ENCODE data around the gene CCN5. TPM values are rescaled to one million over a fixed set of nuclear protein-coding genes. Genes with fewer than 3 reads are reported as not detected.

CCN5 gene
- total and polyA plus RNA-seq, 2 of the 13 experiments (the other 11 are each of a cell fraction or from before 2014, with no cell fraction given) = 0.12 TPM; not detected in 1

DNA sequence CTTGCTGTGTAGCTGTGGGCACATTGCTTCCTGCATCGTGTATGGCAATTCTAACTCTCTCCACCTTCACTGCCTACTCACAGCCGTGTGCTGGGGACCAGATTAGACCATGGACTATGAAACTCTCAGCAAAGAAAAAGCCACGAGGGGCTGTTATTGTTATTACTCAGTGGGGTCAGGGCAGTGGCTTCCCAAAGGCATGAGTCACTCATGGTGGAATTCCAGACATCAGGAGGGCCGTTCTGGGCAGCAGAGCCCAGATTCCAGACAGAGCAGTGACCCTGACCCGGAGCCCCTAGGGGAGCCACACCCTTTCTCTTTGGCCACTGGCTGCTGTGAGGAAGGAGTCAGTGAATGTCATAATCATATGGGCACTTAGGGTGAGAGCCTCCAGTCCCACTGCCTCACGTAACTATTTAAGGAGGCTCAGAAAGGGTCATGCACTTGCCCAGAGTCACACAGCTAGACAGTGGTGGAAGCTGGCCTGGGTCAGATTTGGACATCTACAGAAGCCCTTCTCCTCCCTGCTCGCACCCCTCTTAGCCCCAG, 22.2 kb upstream of the CCN5 start (continued):
- peak; percentile 73; the same call in 1 of the 2 replicates for TF ChIP-seq YEATS2 (CRISPR knock-in tag; IDR thresholded peaks at IDR 0.05; ENCODE audit: borderline replicate concordance)
- 0 out of 2 replicates have a peak, but pooled peaks have one; percentile 44 for TF ChIP-seq CREB1 (IDR thresholded peaks at IDR 0.05)
- peak; percentile 60 for TF ChIP-seq CREB1 (CRISPR knock-in tag; IDR thresholded peaks at IDR 0.05)
- TF ChIP-seq MEF2D (CRISPR knock-in tag; IDR thresholded peaks at IDR 0.05) = peak; percentile 66; the same call in 1 of the 2 replicates
- no peak for TF ChIP-seq KLF9 (CRISPR knock-in tag; IDR thresholded peaks at IDR 0.05; ENCODE audit: low read depth)
- TF ChIP-seq NR3C1 (CRISPR knock-in tag; IDR thresholded peaks at IDR 0.05) = no peak
- TF ChIP-seq NFIC (IDR thresholded peaks at IDR 0.05; ENCODE audit: low read length) = no peak
- no peak for TF ChIP-seq RNF2 (conservative IDR thresholded peaks at IDR 0.05; ENCODE audit: low read depth)
- TF ChIP-seq ZNF713 (CRISPR knock-in tag; IDR thresholded peaks at IDR 0.05) = no peak
- TF ChIP-seq, protein P1, sequence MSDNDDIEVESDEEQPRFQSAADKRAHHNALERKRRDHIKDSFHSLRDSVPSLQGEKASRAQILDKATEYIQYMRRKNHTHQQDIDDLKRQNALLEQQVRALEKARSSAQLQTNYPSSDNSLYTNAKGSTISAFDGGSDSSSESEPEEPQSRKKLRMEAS (IDR thresholded peaks at IDR 0.05) = peak; percentile 62; the same call in 1 of the 2 replicates
- no peak for TF ChIP-seq ZMYM4 (CRISPR knock-in tag; IDR thresholded peaks at IDR 0.05)
- no peak for TF ChIP-seq ZNF136 (CRISPR knock-in tag; IDR thresholded peaks at IDR 0.05; ENCODE audit: low read depth)
- TF ChIP-seq HNRNPK (IDR thresholded peaks at IDR 0.05; ENCODE audit: low read depth, low read length, poor library complexity, severe bottlenecking) = no peak
- no peak for TF ChIP-seq SNAI1 (CRISPR knock-in tag; IDR thresholded peaks at IDR 0.05; ENCODE audit: borderline replicate concordance)
- TF ChIP-seq ZNF24 (IDR thresholded peaks at IDR 0.05) = 0 out of 2 replicates have a peak, but pooled peaks have one; percentile 14
- TF ChIP-seq NR2F1 (CRISPR knock-in tag; IDR thresholded peaks at IDR 0.05) = peak; percentile 92 to 99
- TF ChIP-seq LRRFIP1 (CRISPR knock-in tag; conservative IDR thresholded peaks at IDR 0.05) = no peak
- TF ChIP-seq ETS1 (CRISPR knock-in tag; IDR thresholded peaks at IDR 0.05) = no peak
- TF ChIP-seq, protein P2, sequence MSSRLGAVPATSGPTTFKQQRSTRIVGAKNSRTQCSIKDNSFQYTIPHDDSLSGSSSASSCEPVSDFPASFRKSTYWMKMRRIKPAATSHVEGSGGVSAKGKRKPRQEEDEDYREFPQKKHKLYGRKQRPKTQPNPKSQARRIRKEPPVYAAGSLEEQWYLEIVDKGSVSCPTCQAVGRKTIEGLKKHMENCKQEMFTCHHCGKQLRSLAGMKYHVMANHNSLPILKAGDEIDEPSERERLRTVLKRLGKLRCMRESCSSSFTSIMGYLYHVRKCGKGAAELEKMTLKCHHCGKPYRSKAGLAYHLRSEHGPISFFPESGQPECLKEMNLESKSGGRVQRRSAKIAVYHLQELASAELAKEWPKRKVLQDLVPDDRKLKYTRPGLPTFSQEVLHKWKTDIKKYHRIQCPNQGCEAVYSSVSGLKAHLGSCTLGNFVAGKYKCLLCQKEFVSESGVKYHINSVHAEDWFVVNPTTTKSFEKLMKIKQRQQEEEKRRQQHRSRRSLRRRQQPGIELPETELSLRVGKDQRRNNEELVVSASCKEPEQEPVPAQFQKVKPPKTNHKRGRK (CRISPR knock-in tag; IDR thresholded peaks at IDR 0.05) = no peak
- no peak for TF ChIP-seq ZNF629 (CRISPR knock-in tag; conservative IDR thresholded peaks at IDR 0.05)
- TF ChIP-seq ZNF569 (CRISPR knock-in tag; IDR thresholded peaks at IDR 0.05; ENCODE audit: borderline replicate concordance) = no peak
- TF ChIP-seq TARDBP (CRISPR knock-in tag; IDR thresholded peaks at IDR 0.05) = peak; percentile 40; the same call in 1 of the 2 replicates
- TF ChIP-seq HIVEP1 (CRISPR knock-in tag; IDR thresholded peaks at IDR 0.05) = no peak
- TF ChIP-seq TBX2 (CRISPR knock-in tag; IDR thresholded peaks at IDR 0.05; ENCODE audit: borderline replicate concordance) = no peak
- no peak for TF ChIP-seq ZNF251 (CRISPR knock-in tag; IDR thresholded peaks at IDR 0.05)
